Ovary (tissue), 3 donors: Measurements from ENCODE around the gene TNS1.

Experiments
- POLR2A ChIP-seq: fragments of 450-650 bp; IDR thresholded peaks from one replicate; pipeline ENCODE4 v1.6.1; 2017; ENCODE audit warnings: antibody characterized with exemption, mild to moderate bottlenecking, moderate library complexity
- TF ChIP-seq, protein P1 (sequence below), 3 donors: fragments of 450-650 bp in 2 of 3; fragments of 200-600 bp in 1 of 3; IDR thresholded peaks; one replicate each; pipeline versions ENCODE4 v1.5.1 to v1.8.0; 2016 to 2022; ENCODE audit warnings: antibody characterized with exemption in 3 of 3, mild to moderate bottlenecking in 1 of 3
- donor health status: DM: no; HTN: no; CAD: no.

DNA sequence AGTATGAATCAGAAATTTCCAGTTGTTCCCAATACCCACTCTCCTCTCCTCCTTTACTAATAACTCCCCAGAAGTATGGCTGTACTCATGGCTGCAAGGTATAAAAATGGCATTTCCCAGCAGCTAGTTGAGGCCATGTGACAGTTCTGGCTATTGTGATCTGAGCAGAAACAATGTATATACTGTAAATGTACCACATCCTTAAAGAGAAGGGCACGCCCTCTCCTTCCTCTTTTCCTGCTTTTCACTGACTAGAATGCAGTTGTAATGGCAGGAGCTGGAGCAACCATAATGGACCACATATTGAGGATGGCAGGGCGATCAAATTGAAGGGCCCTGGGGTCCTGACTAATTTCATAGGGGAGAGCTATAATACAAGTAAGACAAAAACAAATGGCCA, 211.2 kb downstream of the TNS1 start:
- no peak for TF ChIP-seq POLR2A
- TF ChIP-seq, protein P1, sequence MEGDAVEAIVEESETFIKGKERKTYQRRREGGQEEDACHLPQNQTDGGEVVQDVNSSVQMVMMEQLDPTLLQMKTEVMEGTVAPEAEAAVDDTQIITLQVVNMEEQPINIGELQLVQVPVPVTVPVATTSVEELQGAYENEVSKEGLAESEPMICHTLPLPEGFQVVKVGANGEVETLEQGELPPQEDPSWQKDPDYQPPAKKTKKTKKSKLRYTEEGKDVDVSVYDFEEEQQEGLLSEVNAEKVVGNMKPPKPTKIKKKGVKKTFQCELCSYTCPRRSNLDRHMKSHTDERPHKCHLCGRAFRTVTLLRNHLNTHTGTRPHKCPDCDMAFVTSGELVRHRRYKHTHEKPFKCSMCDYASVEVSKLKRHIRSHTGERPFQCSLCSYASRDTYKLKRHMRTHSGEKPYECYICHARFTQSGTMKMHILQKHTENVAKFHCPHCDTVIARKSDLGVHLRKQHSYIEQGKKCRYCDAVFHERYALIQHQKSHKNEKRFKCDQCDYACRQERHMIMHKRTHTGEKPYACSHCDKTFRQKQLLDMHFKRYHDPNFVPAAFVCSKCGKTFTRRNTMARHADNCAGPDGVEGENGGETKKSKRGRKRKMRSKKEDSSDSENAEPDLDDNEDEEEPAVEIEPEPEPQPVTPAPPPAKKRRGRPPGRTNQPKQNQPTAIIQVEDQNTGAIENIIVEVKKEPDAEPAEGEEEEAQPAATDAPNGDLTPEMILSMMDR (IDR thresholded peaks at IDR 0.05): no peak
